HG03103 (cell line): ENCODE data around the gene SERPINB8.

Experiments
- ATAC-seq: cut with Tn5 transposase; IDR thresholded peaks from one replicate; pipeline ENCODE4 v1.9.1; 2021; ENCODE audit warnings: low read depth; ENCODE audit not compliant: unreplicated experiment

The SERPINB8 gene

DNA sequence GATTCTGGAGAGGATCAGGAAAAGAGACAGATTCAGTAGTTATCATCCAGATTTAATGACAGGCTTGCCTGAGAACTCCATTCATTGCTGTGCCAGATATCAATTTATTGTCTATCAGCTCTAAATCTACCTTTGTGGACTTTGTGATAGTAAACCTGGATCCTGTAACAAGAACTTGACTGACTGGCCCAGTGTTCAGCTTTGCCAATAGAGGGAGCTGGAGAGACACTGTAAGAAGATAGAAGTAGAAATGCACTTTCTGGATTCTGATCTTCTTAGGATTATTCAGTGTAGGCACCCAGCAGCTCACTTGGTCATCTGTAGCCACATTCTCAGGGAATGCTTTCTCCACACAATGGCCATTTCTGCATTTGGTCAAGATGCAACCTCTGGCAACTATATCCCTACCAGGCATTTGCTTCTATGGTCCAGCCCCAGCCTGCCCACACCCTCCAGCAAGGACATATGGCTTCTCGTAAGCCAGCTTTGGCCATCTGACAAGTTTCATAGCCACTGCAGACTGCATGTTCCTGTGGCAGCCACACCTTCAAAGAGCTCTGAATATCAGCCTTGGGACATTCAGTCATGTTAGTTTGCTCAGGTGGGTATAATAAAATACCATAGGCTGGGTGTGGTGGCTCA lies 6.1 kb upstream of the SERPINB8 start:
- ATAC-seq, result peak; percentile 90

DNA sequence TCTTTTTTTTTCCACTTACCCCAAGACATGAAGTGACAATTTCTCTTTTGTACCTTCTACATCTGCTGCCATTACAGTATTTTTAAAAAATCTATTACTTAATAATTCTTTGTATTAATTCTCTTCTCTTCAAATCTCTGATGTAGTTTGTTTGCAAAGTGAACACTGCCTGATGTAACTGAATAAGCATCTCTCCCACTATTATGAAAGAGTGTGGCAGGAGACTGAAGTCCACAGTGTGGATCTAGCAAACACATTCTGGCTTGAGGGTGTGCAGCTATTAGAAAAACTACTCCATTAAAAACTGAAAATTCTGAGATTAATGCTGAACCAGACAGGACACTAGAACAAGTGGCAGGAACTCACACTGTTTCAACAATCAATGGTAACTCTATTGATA lies 5.0 kb upstream of the SERPINB8 start:
- ATAC-seq, result no peak

DNA sequence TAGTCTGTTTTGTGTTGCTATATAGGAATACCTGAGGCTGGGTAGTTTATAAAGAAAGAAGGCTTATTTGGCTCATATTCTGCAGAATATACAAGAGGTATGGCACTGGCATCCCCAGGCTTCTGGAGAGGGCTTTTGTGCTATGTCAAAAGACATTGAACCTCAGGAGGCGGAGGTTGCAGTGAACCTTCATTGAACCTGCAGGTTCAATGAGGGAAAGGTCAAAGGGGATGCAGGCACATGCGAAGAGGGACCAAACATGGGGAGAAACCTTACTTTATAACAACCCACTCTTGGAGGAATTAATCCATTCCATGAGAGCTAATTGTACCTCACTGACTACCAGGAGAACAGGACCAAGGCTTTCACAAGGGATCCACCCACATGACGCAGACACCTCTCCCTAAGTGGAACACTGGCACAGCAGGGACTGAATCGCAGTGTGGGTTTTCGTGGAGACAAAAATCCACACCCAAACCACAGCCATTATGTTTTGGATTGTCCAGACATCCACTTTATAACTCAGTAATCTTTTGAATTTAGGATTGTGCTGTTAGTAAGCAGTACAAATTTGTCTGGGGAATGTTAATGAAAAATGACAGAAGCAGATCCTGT lies 4.1 kb upstream of the SERPINB8 start:
- ATAC-seq, result no peak

DNA sequence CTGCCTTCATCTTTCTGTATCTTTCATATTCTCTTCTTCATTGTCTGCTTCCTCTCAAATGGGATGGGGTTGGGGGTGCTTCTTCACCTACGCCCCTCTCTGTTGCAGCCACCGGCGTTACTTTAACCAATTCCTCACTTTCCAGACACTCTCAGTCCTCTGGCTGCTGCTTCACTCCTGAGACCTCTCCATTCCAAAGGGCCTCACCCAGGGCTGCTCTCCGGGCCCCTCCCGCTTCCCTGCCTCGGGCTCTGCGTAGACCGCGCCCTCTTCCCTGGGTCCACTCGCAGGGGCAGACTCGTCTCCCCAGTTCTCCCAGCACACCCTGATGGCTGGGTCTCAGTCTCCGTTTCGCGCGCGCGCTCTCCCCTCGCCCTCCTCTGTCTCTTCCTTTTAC lies 926 bp downstream of the SERPINB8 start:
- ATAC-seq, result peak; percentile 1

DNA sequence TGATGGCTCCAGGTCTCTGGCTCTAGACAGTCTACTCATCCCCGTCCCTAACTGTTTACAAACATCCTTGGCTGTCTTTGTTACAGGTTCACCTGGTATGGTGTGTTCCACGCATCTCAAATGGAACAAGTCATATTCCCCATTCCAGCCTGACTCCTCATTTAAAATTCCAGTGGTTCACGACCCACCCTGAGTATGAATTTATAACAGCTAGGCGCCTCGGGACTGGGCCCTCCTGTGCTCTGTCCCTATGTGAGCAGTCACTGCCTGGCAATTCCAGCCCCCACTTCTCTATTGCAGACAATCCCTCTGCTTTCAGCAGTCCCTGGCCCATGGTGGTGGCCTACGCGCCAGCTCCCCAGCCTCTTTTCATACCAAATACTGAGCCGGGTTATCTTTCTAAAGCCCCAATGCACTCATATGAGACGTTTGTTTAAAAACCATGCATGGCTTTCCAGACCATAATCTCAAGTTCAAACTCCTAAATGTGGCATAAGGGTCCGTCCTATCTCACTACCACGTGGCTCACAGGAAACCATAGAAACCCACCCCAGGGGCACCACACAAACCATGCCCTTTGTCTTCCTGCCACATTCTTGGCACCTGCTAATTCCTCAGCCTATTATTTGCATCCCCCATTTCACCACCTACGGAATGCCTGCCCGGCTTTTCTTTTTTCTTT lies 1.6 kb downstream of the SERPINB8 start:
- ATAC-seq, result no peak

GRCh38 chr18:63972002-63972376 lies 2.1 kb downstream of the SERPINB8 start:
- ATAC-seq, result no peak

DNA sequence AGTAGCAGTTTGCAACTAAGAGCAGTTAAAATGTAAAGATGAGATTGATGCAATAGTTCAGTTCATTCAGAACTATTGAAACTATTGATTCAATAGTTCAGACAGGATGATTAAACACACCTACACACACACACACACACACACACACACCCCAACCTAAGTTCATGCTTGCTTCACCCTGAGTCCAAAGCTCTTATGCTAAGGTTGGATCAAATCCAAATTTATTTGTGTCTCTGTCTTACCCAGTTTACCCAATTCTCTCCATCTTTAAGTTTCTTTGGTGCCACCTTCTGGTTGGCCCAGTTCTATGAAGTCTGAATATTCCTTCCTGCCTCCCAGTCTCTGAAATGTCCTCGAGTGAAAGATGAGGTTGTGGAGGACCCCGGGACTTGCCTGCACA lies 5.1 kb downstream of the SERPINB8 start:
- ATAC-seq, result no peak

DNA sequence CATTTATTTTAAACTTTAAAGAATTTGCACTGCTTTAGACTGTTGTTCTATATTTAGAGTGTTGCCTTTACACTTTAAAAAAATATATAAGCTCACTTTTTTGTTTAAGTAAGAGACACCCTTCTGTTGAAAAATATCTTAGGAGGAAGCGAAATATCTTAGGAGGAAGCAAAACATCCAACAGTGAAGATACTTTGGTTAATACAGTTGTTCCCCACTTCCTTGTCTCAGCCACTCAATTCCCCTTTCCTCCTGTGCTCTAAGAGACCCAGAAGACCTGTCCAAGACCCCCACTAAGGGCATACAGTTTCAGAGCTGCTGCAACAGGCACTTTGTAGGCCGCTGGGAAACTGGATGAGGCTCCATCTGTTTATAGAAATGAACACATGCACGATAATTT lies 5.7 kb downstream of the SERPINB8 start:
- ATAC-seq, result no peak

DNA sequence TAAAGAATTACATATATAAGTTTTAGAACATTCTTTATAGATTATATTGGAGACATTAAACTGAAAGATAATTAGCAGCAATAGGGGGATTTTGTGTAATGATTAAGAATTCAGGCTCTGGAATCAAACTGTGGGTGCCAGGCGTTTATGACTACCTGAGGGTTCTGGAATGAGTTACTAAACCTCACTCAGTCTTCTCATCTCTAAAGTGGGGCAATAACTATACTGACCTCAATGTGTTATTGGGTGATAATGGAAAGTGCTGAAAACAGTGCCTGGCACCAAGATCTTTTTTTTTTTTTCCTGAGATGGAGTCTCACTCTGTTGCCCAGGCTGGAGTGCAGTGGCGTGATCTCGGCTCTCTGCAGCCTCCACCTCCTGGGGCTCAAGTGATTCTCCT lies 7.2 kb downstream of the SERPINB8 start:
- no peak for ATAC-seq

GRCh38 chr18:63979409-63979920 lies 9.6 kb downstream of the SERPINB8 start:
- ATAC-seq, result peak; percentile 72

DNA sequence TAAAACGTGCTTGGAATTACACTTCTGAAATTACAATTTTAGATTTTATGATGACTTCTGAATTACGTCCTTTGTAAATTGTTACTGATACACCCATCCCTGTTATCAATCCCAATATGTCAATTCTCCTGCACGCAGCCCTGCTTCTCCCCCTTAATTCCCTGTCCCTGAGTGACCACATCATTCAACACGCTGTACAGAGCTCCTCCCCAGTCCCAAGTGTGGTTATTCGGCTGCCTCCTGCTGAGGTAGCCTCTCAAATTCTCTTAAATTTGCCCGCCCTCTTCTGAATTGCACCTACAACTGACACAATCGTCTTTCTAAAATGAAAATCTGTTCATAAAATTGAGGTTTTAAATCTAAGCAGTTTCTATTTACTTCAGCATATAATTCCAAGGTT lies 10.1 kb downstream of the SERPINB8 start:
- ATAC-seq, result no peak

GRCh38 chr18:63980896-63981460 lies 11.1 kb downstream of the SERPINB8 start:
- no peak for ATAC-seq

GRCh38 chr18:63981719-63982118 lies 11.8 kb downstream of the SERPINB8 start:
- ATAC-seq, result no peak

GRCh38 chr18:63982361-63982760 lies 12.5 kb downstream of the SERPINB8 start:
- ATAC-seq, result no peak

DNA sequence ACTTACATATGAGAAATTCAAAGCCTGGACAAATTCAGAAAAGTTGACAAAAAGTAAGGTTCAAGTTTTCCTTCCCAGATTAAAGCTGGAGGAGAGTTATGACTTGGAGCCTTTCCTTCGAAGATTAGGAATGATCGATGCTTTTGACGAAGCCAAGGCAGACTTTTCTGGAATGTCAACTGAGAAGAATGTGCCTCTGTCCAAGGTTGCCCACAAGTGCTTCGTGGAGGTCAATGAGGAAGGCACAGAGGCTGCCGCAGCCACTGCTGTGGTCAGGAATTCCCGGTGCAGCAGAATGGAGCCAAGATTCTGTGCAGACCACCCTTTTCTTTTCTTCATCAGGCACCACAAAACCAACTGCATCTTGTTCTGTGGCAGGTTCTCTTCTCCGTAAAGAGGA lies 17.0 kb downstream of the SERPINB8 start:
- no peak for ATAC-seq

GRCh38 chr18:63987743-63988142 lies 17.9 kb downstream of the SERPINB8 start:
- no peak for ATAC-seq

- no peak for ATAC-seq
These were observed 22.9 kb downstream of the SERPINB8 start for GRCh38 chr18:63992751-63993150.

GRCh38 chr18:63994783-63995399 lies 25.0 kb downstream of the SERPINB8 start:
- peak; percentile 46 for ATAC-seq

DNA sequence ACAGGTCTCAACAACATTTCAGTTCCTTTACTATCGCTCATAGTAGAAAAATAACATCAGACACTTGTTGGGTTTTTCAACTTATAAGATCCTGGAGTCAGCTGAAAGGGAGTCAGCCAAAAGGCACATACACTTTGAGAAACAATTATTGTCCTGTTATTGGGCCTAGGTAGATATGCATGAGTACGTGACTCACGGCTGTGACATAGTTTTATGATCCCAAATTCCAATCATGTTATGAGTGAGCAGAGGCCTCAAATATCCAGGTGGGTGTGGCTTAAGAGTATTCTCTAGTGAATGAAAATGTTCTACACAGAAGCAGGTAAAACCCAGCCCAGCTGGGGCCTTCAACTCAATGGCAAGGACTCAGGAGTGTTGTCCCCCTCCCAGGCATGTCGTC lies 27.2 kb downstream of the SERPINB8 start:
- ATAC-seq, result no peak

DNA sequence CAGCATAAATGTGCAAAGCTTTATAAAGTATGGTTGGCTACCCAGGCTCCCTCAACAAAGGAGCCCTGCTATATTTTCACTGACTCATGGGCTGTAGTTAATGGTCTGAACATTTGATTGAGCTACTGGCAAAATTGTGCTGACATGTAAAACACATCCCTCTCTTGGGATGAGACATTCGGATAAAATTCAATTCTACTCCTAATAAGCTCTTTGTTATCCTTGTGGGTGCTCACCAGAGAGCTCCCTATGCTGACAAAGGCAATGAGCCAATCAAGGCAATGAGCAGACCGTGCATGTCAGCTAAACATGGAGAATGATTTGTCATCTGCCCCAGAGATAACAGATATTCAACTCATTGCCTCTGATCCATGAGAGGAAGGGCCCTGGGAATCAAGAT lies 27.7 kb downstream of the SERPINB8 start:
- no peak for ATAC-seq

DNA sequence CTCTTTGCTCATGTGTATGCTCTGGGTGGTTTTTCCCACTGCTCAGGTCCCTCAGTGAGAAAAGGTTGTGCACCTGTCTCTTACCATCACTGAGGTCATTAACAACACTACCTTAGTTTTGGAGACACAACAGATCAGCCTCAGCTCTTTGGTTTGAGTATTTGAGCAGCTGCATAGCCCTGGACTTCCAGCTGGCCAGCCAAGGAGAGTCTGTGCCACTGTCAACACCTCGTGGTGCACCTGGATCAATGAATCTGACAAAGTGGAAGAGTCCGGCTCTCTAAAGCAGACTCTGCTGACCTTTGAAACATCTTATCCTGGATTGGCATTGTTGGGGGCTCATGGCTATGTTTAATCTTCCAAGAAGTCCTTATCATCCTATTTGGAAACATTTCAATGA lies 30.0 kb downstream of the SERPINB8 start:
- ATAC-seq, result no peak
